Activated CD4-positive, alpha-beta T cell treated with anti-CD3 and anti-CD28 coated beads, Interleukin-10, Interleukin-2, amounts not matched to agents 100 ng/mL and 50 ng/mL, durations not matched to agents 16 hours and 8 hours (primary cell): Measurements from ENCODE around the gene KLF17.
"Not testable (repeated sequence)": the region's sequence is repeated elsewhere in the genome, so short reads cannot be mapped to it uniquely, and the experiment has no call there.

Experiments
- DNase-seq: peaks from one replicate; pipeline ENCODE4 v3.0.0-alpha.2; 2020

Gene KLF17

GRCh38 chr1:44110916-44111315 is 7.7 kb upstream of the KLF17 start:
- no peak for DNase-seq

- no peak for DNase-seq
Measured at GRCh38 chr1:44111861-44112260, 6.8 kb upstream of the KLF17 start.

GRCh38 chr1:44112486-44112885 is 6.1 kb upstream of the KLF17 start:
- no peak for DNase-seq

- no peak for DNase-seq
Measured at GRCh38 chr1:44113095-44113609, 5.5 kb upstream of the KLF17 start.

- DNase-seq = no peak
Measured at GRCh38 chr1:44114098-44114497, 4.5 kb upstream of the KLF17 start.

GRCh38 chr1:44117272-44117671 is 1.3 kb upstream of the KLF17 start:
- not testable (repeated sequence) for DNase-seq

GRCh38 chr1:44119525-44119924 is 904 bp downstream of the KLF17 start:
- DNase-seq = no peak

GRCh38 chr1:44120398-44120949 is 1.9 kb downstream of the KLF17 start:
- DNase-seq = no peak

GRCh38 chr1:44129616-44130500 is 11.2 kb downstream of the KLF17 start:
- no peak for DNase-seq

- DNase-seq = no peak
Measured at GRCh38 chr1:44131411-44131810, 12.8 kb downstream of the KLF17 start.

- DNase-seq = no peak
Measured at GRCh38 chr1:44134071-44134920, 15.7 kb downstream of the KLF17 start.

- no peak for DNase-seq
Measured at GRCh38 chr1:44135886-44136285, 17.3 kb downstream of the KLF17 start.

- DNase-seq = no peak
Measured at GRCh38 chr1:44138239-44138638, 19.6 kb downstream of the KLF17 start.

- DNase-seq = not testable (repeated sequence)
Measured at GRCh38 chr1:44139565-44139964, 20.9 kb downstream of the KLF17 start.

GRCh38 chr1:44141531-44141930 is 22.9 kb downstream of the KLF17 start, which contains the start of gene KLF18:
Gene KLF18 (minus strand): TSS chr1:44141631. CDS start chr1:44141631, 0 bp downstream.
- no peak for DNase-seq

GRCh38 chr1:44144962-44145756 is 26.5 kb downstream of the KLF17 start:
- DNase-seq = peak; percentile 4

GRCh38 chr1:44146536-44147361 is 28.1 kb downstream of the KLF17 start:
- no peak for DNase-seq

- no peak for DNase-seq
Measured at GRCh38 chr1:44147582-44147981, 29.0 kb downstream of the KLF17 start.

- no peak for DNase-seq
Measured at GRCh38 chr1:44151332-44151731, 32.7 kb downstream of the KLF17 start.

GRCh38 chr1:44151808-44152207 is 33.2 kb downstream of the KLF17 start:
- DNase-seq = no peak

GRCh38 chr1:44152692-44153091 is 34.1 kb downstream of the KLF17 start:
- DNase-seq = no peak
